Choroid plexus epithelial cell (primary cell): ENCODE data around the gene CDC42.
"Not testable (repeated sequence)": the region's sequence is repeated elsewhere in the genome, so short reads cannot be mapped to it uniquely, and the experiment has no call there.

Experiments used
- DNase-seq: peaks from one replicate; pipeline ENCODE4 v3.0.0-alpha.2; 2010; ENCODE audit warnings: low read depth
- H3K4me3 ChIP-seq: 2 replicates; pipeline ENCODE4 v1.5.1; 2011; ENCODE audit warnings: low read depth, mild to moderate bottlenecking, control low read depth, low read length, moderate library complexity
- TF ChIP-seq, protein P1 (sequence below): conservative IDR thresholded peaks from 2 replicates; pipeline ENCODE4 v1.5.1; 2011; ENCODE audit warnings: low read depth, mild to moderate bottlenecking, control low read depth, inconsistent platforms, low read length, moderate library complexity

The CDC42 gene

DNA sequence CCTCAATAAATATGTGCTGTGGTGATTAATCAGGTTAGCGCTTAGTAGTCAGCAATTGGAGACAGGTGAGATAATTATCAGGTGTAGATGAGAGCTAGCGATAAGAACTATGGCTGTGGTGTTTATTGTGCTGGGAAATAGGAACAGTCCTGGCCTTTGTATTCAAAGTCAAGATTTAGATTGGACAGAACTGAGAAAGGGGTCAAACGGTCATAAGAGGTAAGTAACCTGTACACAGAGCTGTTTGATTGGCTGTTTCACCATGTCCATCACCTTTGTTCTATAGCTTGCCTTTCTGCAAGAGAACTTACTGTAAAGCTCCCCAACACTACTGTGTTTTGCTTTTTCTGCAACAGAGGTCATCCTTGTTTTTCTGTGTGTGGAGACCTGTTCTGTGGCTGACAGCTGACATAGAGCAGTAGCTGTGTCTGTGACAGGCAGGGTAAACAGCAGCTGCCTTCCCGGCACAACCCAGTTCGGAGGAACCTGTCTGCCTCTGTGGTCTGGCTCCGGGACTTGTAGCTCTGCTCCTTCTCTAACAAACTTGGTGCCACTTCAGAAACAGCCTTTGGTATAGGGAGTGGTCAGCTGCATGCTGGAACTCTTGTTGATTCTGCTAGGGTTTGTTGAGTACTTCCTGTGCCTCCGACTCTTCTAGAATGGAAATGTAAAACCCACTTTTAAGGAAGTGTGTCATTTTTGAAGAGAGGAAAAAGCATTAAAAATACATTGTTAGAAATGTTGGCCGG, 21.1 kb upstream of the CDC42 start:
- no peak overlapping the region for H3K4me3 ChIP-seq
- no peak for DNase-seq
- TF ChIP-seq, protein P1, sequence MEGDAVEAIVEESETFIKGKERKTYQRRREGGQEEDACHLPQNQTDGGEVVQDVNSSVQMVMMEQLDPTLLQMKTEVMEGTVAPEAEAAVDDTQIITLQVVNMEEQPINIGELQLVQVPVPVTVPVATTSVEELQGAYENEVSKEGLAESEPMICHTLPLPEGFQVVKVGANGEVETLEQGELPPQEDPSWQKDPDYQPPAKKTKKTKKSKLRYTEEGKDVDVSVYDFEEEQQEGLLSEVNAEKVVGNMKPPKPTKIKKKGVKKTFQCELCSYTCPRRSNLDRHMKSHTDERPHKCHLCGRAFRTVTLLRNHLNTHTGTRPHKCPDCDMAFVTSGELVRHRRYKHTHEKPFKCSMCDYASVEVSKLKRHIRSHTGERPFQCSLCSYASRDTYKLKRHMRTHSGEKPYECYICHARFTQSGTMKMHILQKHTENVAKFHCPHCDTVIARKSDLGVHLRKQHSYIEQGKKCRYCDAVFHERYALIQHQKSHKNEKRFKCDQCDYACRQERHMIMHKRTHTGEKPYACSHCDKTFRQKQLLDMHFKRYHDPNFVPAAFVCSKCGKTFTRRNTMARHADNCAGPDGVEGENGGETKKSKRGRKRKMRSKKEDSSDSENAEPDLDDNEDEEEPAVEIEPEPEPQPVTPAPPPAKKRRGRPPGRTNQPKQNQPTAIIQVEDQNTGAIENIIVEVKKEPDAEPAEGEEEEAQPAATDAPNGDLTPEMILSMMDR = no peak

DNA sequence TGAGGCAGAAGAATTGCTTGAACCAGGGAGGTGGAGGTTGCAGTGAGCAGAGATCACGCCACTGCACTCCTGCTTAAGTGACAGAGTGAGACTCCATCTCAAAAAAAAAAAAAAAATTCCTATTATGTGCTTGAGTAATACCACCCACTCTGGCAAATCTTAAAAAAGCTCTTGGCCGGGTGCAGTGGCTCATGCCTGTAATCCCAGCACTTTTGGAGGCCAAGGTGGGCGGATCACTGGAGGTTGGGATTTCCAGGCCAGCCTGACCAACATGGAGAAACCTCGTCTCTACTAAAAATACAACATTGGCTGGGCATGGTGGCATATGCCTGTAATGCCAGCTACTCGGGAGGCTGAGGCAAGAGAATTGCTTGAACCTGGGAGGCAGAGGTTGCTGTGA, 17.7 kb upstream of the CDC42 start:
- H3K4me3 ChIP-seq, DNase-seq: not testable (repeated sequence)

DNA sequence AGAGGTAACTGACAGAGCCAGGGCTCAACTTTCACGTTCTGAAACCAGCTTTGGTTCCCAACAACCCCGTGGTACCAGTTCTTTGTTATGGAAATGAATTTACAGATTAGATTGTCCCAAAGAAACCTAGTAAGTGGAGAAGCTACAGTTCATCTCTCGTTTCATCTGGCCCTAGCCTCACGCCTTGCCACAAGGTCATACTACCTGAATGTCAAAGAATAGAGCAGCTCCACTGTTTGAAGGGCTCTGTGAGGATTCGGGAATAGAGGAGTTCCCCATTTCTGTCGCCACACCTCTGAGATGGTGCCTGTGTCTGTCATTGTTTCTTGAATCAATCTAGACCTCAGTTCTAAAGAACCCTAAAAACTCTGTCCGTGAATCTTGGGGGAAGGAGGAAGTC, 15.0 kb upstream of the CDC42 start:
- TF ChIP-seq, protein P1 = no peak
- no peak for DNase-seq
- H3K4me3 ChIP-seq = no peak overlapping the region

DNA sequence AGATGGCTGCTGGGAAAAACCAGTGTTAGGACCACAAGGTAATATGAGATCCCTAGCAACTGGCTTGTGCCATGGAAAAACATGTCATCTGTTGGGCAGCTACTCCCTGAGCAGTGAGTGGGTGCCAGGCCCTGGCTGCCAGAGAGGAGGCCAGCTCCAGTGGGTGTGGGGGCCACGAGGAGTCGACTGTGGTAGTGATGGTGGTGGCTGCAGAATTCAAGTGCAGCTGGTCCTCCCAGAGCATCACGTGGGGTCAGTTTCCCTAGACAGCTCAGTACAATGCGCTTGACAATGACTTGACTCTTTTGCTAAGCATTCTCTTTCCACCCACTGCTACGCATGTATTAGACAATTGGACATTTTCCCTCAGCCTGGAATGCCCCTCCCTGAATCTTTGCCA, 14.5 kb upstream of the CDC42 start:
- DNase-seq = no peak
- no peak overlapping the region for H3K4me3 ChIP-seq
- TF ChIP-seq, protein P1 = no peak

DNA sequence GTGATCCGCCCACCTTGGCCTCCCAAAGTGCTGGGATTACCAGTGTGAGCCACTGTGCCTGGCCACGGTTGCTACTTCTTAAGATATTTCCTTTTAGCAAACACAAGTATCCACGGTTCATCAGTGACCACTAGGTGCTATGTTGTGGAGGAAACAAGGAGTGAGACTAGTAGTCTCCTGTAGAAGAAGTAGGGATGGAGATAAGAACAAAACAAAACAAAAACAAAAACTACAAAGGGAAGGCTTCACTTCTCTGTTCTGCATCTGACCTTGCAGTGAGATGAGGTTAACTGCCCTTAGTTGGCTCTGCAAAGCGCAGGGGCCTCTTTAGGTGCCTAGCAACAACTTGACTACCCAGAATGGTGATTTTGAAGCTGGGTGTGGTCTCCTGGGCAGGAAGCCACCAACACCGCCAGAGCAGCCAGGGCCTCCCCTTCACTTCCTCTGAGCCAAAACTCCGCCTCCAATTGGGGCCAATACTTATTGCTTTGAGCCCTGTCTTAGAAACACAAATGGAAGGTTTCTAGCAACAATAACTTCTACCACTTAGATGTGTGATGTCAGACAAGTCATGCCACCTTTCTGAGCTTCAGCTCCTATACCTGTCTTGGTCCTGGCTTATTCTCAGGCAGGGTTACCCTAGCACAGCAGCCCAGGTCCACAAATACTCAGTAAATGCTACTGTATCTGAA, 12.8 kb upstream of the CDC42 start:
- H3K4me3 ChIP-seq = no peak overlapping the region
- TF ChIP-seq, protein P1 = no peak
- peak; percentile 64 for DNase-seq

DNA sequence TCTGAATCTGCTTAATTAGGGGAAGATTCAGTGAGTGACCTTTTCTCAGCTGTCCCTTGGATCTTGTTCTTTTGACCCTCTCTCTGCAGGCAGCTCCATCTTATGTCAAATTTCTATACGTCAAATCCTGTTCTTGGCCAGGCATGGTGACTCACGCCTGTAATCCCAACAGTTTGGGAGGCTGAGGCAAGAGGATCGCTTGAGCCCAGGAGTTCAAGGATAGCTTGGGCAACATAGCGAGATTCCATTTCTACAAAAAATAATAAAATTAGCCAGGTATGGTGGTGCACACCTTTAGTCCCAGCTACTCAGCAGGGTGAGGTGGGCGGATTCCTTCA, 12.3 kb upstream of the CDC42 start:
- no peak for DNase-seq
- no peak overlapping the region for H3K4me3 ChIP-seq

DNA sequence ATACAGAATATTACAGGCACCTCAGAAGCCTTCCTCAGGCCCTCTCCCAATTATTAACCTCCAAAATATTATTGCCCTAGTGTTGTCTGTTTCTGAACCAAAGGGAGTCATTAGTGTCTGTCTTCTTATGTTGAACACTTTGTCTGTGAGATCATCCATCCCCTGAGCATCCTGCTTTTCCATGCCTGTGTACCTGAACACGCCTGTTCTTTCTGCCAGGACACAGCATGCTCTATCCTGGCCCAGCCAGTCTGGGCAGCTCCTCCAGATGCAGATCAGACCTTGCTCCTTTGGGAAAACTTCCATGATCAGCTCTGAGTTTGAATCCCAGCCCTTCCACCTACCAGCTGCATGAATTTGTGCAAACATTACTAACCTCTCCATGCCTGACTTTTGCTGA, 11.0 kb upstream of the CDC42 start:
- no peak for DNase-seq
- TF ChIP-seq, protein P1 = no peak
- no peak overlapping the region for H3K4me3 ChIP-seq

More for the DNA sequence above, 12.3 kb upstream of the CDC42 start:
- TF ChIP-seq, protein P1 = no peak
